GM12874 (cell line): ENCODE data around the gene ST3GAL4.

ENCODE experiments used
- TF ChIP-seq, protein P1 (sequence below): IDR thresholded peaks from 2 replicates; pipeline ENCODE4 v1.5.1; 2011; ENCODE audit warnings: low read depth, mild to moderate bottlenecking, control low read depth, low read length, moderate library complexity; ENCODE audit not compliant: insufficient read depth

Gene ST3GAL4

GRCh38 chr11:126322996-126323395 is 32.5 kb upstream of the ST3GAL4 start:
- TF ChIP-seq, protein P1, sequence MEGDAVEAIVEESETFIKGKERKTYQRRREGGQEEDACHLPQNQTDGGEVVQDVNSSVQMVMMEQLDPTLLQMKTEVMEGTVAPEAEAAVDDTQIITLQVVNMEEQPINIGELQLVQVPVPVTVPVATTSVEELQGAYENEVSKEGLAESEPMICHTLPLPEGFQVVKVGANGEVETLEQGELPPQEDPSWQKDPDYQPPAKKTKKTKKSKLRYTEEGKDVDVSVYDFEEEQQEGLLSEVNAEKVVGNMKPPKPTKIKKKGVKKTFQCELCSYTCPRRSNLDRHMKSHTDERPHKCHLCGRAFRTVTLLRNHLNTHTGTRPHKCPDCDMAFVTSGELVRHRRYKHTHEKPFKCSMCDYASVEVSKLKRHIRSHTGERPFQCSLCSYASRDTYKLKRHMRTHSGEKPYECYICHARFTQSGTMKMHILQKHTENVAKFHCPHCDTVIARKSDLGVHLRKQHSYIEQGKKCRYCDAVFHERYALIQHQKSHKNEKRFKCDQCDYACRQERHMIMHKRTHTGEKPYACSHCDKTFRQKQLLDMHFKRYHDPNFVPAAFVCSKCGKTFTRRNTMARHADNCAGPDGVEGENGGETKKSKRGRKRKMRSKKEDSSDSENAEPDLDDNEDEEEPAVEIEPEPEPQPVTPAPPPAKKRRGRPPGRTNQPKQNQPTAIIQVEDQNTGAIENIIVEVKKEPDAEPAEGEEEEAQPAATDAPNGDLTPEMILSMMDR = no peak

DNA sequence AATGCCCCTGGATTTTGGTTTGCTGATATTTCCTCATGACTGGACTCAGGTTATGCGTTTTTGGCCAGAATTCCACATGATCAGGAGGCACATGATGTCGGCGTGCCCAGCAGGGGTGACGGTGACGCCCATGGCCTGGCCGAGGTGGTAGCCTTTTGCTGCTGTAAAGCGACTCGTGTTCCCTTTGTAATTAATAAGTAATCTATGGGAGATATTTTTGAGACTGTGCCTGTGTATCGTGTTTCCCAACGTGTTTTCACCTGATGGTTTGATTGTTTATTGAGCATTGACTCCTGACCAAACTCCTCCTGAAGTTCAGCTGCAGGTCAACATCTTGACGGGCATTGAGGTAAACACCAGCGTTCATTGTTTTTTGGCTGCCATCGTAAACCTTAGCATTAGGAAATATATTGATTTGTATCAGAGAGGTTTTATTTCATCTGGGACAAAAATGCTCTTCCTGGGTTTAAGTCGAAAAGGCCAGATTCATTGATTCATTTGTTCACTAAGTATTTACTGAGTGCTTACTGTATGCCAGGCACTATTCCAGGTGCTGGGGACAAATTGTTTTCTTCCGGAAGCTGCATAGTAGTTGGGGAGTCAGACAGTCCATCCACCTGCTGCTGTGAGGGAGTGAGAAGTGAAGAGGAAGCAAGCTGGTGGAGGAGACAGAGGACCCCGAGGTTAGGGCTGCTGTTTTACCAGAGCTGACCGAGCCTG is 28.0 kb upstream of the ST3GAL4 start:
- TF ChIP-seq, protein P1 = no peak

GRCh38 chr11:126328001-126328390 is 27.5 kb upstream of the ST3GAL4 start:
- TF ChIP-seq, protein P1 = no peak

- TF ChIP-seq, protein P1 = no peak
Measured at GRCh38 chr11:126328444-126328843, 27.0 kb upstream of the ST3GAL4 start.

DNA sequence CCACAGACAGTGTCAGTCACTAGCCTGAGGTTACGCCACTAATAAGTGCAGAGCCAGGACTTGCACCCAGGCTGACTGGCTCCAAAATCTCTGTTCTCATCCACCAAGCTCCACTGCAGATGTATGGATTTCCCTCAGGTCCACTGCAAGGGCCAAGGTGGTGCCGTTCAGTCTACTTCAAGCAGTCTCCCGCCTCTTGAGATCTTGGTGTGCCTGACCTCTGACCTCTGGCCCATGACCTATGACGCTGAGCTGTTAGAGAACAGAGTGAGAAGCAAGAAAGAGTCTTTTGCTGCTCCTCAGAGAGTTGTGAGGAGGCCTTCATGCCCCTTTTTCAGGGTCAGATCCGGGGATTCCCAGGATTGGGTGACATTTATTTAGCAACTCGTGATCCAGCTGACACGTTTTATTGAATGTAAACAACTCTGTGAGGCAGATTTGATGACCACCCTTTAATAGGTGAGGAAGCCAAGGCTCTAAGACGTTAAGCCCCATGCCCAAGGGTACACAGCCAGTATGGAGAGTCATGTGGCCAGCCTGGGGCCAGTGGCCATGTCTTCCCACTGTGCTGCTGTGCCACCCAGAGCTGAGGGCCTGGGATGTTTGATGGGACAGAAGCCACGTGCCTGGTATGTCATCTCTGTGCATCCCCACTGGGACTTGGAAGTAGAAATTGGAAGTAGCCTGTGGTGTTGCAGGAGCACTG is 26.4 kb upstream of the ST3GAL4 start:
- TF ChIP-seq, protein P1 = no peak

DNA sequence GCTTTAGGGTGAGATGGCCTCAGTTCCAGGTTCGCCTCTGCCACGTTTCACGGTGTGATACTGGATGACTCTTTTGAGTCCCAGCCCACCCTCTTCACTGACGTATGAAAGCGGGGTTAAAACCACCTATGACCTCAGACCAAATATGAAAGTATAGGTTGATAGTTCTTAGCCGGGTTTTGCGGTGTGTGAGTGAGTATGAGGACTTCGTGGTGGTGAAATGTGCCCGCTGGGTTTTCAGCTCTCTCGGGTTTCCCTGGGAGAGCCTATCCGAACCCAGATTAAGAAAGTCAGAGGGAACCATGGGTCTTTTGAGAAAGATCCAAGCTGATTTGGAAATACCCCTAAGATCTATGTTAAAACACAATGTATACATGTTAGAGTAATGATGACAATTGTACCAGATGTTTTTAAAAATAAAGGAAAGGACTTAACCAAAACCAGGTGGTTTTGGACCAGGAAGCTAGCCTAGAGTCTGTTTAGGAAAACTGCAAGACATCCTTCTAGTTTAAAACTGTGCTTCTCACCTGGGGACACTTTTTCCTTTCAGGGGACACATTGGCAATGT is 25.8 kb upstream of the ST3GAL4 start:
- TF ChIP-seq, protein P1 = no peak

DNA sequence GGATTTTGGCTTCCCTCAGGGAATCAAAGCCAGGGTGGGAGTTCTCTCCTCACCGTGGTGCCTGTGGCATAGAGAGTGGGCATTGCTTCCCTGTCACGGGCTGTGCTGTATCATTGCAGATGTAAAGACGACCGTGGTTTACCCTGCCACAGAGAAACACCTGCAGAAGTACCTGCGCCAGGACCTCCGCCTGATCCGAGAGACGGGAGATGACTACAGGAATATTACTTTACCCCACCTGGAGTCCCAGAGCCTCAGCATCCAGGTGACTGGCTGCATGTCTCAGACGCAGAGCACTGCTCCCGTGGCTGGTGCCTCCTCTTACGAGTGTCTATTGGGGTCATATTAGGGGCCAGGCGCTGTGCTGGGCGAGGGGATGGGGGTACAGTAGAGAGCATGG is 24.2 kb upstream of the ST3GAL4 start:
- TF ChIP-seq, protein P1 = no peak
